Neural cell (in vitro differentiated cells): Measurements from ENCODE around the gene UVRAG.

Experiments
- EP300 ChIP-seq: fragments of 450-650 bp; conservative IDR thresholded peaks from 2 replicates; pipeline ENCODE4 v1.6.1; 2014; ENCODE audit warnings: antibody characterized with exemption, mild to moderate bottlenecking, moderate library complexity; ENCODE audit not compliant: poor library complexity, severe bottlenecking
- EZH2 ChIP-seq: fragments of 200-600, 300-800 bp; shearing (Covaris generic), sonication (generic); IDR thresholded peaks from 2 replicates; pipeline ENCODE4 v1.6.1; 2014; ENCODE audit warnings: antibody characterized with exemption, low read length, borderline replicate concordance, mild to moderate bottlenecking; ENCODE audit not compliant: insufficient read depth, poor library complexity, severe bottlenecking
- MXI1 ChIP-seq: fragments of 450-650 bp; conservative IDR thresholded peaks from 2 replicates; pipeline ENCODE4 v1.6.1; 2014; ENCODE audit warnings: antibody characterized with exemption, mild to moderate bottlenecking; ENCODE audit not compliant: poor library complexity, severe bottlenecking
- POLR2AphosphoS5 ChIP-seq: IDR thresholded peaks from 2 replicates; pipeline ENCODE4 v1.6.1; 2012
- TAF1 ChIP-seq: IDR thresholded peaks from 2 replicates; pipeline ENCODE4 v1.6.1; 2012; ENCODE audit warnings: low read depth
- TF ChIP-seq, protein P1 (sequence below): fragments of 450-650 bp; IDR thresholded peaks from 2 replicates; pipeline ENCODE4 v1.5.1; 2014; ENCODE audit warnings: antibody characterized with exemption, mild to moderate bottlenecking, moderate library complexity; ENCODE audit not compliant: poor library complexity, severe bottlenecking

GRCh38 chr11:75776546-75776945, 38.5 kb upstream of the UVRAG start:
- TF ChIP-seq EZH2 = no peak
- TF ChIP-seq, protein P1, sequence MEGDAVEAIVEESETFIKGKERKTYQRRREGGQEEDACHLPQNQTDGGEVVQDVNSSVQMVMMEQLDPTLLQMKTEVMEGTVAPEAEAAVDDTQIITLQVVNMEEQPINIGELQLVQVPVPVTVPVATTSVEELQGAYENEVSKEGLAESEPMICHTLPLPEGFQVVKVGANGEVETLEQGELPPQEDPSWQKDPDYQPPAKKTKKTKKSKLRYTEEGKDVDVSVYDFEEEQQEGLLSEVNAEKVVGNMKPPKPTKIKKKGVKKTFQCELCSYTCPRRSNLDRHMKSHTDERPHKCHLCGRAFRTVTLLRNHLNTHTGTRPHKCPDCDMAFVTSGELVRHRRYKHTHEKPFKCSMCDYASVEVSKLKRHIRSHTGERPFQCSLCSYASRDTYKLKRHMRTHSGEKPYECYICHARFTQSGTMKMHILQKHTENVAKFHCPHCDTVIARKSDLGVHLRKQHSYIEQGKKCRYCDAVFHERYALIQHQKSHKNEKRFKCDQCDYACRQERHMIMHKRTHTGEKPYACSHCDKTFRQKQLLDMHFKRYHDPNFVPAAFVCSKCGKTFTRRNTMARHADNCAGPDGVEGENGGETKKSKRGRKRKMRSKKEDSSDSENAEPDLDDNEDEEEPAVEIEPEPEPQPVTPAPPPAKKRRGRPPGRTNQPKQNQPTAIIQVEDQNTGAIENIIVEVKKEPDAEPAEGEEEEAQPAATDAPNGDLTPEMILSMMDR = no peak
- TF ChIP-seq POLR2AphosphoS5 = no peak
- TF ChIP-seq MXI1 = no peak
- no peak for TF ChIP-seq TAF1
- TF ChIP-seq EP300 = no peak
